HCT116 (cell line): ENCODE data around the gene CTSV. TPM values are rescaled to one million over a fixed set of nuclear protein-coding genes. Genes with fewer than 3 reads are reported as not detected.

ENCODE experiments used
- ATAC-seq: fragments of 200-7000 bp; cut with Tn5 transposase; 2 replicates; pipeline ENCODE4 v1.9.1; 2020; ENCODE audit warnings: mild to moderate bottlenecking, moderate library complexity
- BruUV-seq: library from RNA; stranded (reverse); fragments of 400-500 nt; replicated peaks from 2 replicates; lab custom pipeline; 2021; lab: Mats Ljungman, UMichigan
- CTCF ChIA-PET: fragments of 300-600 bp; sonication (Branson Sonifier 250); formaldehyde crosslinking; loops from one replicate; lab custom pipeline; 2021; ENCODE audit warnings: antibody characterized with exemption; lab: Charles Lee
- POLR2A ChIA-PET: fragments of 300-600, 350-600 bp; sonication (Branson Sonifier 250); formaldehyde crosslinking; loops from one replicate; lab custom pipeline; 2021; ENCODE audit warnings: antibody characterized with exemption; lab: Charles Lee
- RAD21 ChIA-PET, 2 experiments: fragments of 300-600 bp; sonication (Branson Sonifier 250); formaldehyde crosslinking; loops; one replicate each; lab custom pipeline; 2023; ENCODE audit warnings: low total read pairs in 2 of 2; ENCODE audit not compliant: uncharacterized antibody in 2 of 2, unreplicated experiment in 2 of 2, low non-redundant PET in 1 of 2; lab: Charles Lee
- DNase-seq: peaks from one replicate; pipeline ENCODE4 v3.0.0-alpha.2; 2010; ENCODE audit warnings: low read depth, low spot score
- H2AFZ ChIP-seq: fragments of 200-600 bp; shearing (Covaris generic), sonication (generic); 2 replicates; pipeline ENCODE4 v1.6.1; 2017; ENCODE audit warnings: low read depth, mixed run types, mixed read lengths, antibody characterized with exemption, low read length; ENCODE audit not compliant: poor library complexity, severe bottlenecking
- H3K27ac ChIP-seq: 2 replicates; pipeline ENCODE4 v1.5.1; 2012; ENCODE audit warnings: low read depth, low read length
- H3K27me3 ChIP-seq: fragments of 200-600 bp; sonication (generic); 2 replicates; pipeline ENCODE4 v1.6.1; 2016; ENCODE audit warnings: mixed run types, low read length, mixed read lengths; ENCODE audit not compliant: insufficient read depth
- H3K36me3 ChIP-seq, 2 experiments: fragments of 200-500 bp in 1 of 2; fragments of 200-600 bp in 1 of 2; sonication (Bioruptor generic) in 1 of 2; sonication (generic) in 1 of 2; 2 replicates each; pipeline versions ENCODE4 v1.5.1 to v1.6.1; 2014 to 2016; ENCODE audit warnings: low read length in 2 of 2, inconsistent platforms in 1 of 2, mixed read lengths in 1 of 2, mixed run types in 1 of 2; ENCODE audit not compliant: insufficient read depth in 2 of 2, control insufficient read depth in 1 of 2
- H3K4me1 ChIP-seq, 2 experiments: fragments of 200-600 bp in 1 of 2; sonication (generic) in 1 of 2; 2 replicates each; pipeline versions ENCODE4 v1.5.1 to v1.6.1; 2012 to 2017; ENCODE audit warnings: low read length in 2 of 2, inconsistent platforms in 1 of 2, mild to moderate bottlenecking in 1 of 2, mixed read lengths in 1 of 2, mixed run types in 1 of 2, moderate library complexity in 1 of 2; ENCODE audit not compliant: insufficient read depth in 2 of 2, control insufficient read depth in 1 of 2
- H3K4me2 ChIP-seq: fragments of 200-600 bp; sonication (generic); 2 replicates; pipeline ENCODE4 v1.6.1; 2017; ENCODE audit warnings: mixed run types, low read length, mixed read lengths
- H3K4me3 ChIP-seq, 2 experiments: fragments of 200-600 bp in 1 of 2; sonication (generic) in 1 of 2; replicated peaks in 1 of 2; 2 replicates each; pipeline ENCODE4 v1.5.1; 2011 to 2016; ENCODE audit warnings: low read length in 2 of 2, control low read depth in 1 of 2, low read depth in 1 of 2, mild to moderate bottlenecking in 1 of 2, mixed read lengths in 1 of 2, mixed run types in 1 of 2
- H3K79me2 ChIP-seq: fragments of 200-600 bp; sonication (generic); 2 replicates; pipeline ENCODE4 v1.6.1; 2017; ENCODE audit warnings: mild to moderate bottlenecking, mixed run types, low read length, moderate library complexity, mixed read lengths; ENCODE audit not compliant: insufficient read depth
- H3K9ac ChIP-seq: fragments of 200-600 bp; sonication (generic); 2 replicates; pipeline ENCODE4 v1.6.1; 2016; ENCODE audit warnings: low read length, mixed read lengths
- H3K9me2 ChIP-seq: fragments of 200-600 bp; sonication (generic), shearing (Covaris generic); 2 replicates; pipeline ENCODE4 v1.6.1; 2017; ENCODE audit warnings: mixed run types, mild to moderate bottlenecking, moderate library complexity; ENCODE audit not compliant: insufficient read depth
- H3K9me3 ChIP-seq, 2 experiments: fragments of 200-500 bp in 1 of 2; fragments of 200-600 bp in 1 of 2; sonication (Bioruptor generic) in 1 of 2; sonication (generic) in 1 of 2; 2 replicates each; pipeline ENCODE4 v1.6.1; 2014 to 2017; ENCODE audit warnings: low read length in 2 of 2, mixed read lengths in 2 of 2, inconsistent platforms in 1 of 2, low read depth in 1 of 2, mild to moderate bottlenecking in 1 of 2, mixed run types in 1 of 2, moderate library complexity in 1 of 2; ENCODE audit not compliant: control insufficient read depth in 1 of 2, insufficient read depth in 1 of 2
- H4K20me1 ChIP-seq: fragments of 200-600 bp; sonication (generic), shearing (Covaris generic); 2 replicates; pipeline ENCODE4 v1.6.1; 2017; ENCODE audit warnings: mixed run types, mild to moderate bottlenecking, moderate library complexity; ENCODE audit not compliant: insufficient read depth
- ATF3 ChIP-seq: IDR thresholded peaks from 2 replicates; pipeline ENCODE4 v1.6.1; 2012
- CBX3 ChIP-seq: IDR thresholded peaks from 2 replicates; pipeline ENCODE4 v1.6.1; 2012; ENCODE audit warnings: low read depth
- EGR1 ChIP-seq: IDR thresholded peaks from 2 replicates; pipeline ENCODE4 v1.6.1; 2012; ENCODE audit warnings: low read depth
- ELF1 ChIP-seq: IDR thresholded peaks from 2 replicates; pipeline ENCODE4 v1.6.1; 2012; ENCODE audit warnings: low read depth, borderline replicate concordance
- EZH2 ChIP-seq: fragments of 200-600 bp; sonication (generic); IDR thresholded peaks from 2 replicates; pipeline ENCODE4 v1.6.1; 2017; ENCODE audit warnings: antibody characterized with exemption, mixed run types
- EZH2phosphoT487 ChIP-seq: fragments of 200-600 bp; IDR thresholded peaks from 2 replicates; pipeline ENCODE4 v1.6.1; 2018; ENCODE audit warnings: antibody characterized with exemption, borderline replicate concordance
- JUND ChIP-seq: IDR thresholded peaks from 2 replicates; pipeline ENCODE4 v1.6.1; 2012
- MAX ChIP-seq: IDR thresholded peaks from 2 replicates; pipeline ENCODE4 v1.6.1; 2012
- POLR2A ChIP-seq: IDR thresholded peaks from 2 replicates; pipeline ENCODE4 v1.7.0; 2011; ENCODE audit warnings: borderline replicate concordance; ENCODE audit not compliant: insufficient read depth, insufficient read length; ENCODE audit errors: extremely low read depth
- POLR2AphosphoS5 ChIP-seq: IDR thresholded peaks from 2 replicates; pipeline ENCODE4 v1.6.1; 2011; ENCODE audit warnings: mild to moderate bottlenecking, low read depth, low read length, moderate library complexity
- REST ChIP-seq: IDR thresholded peaks from 2 replicates; pipeline ENCODE4 v1.6.1; 2012; ENCODE audit warnings: low read depth
- SIN3A ChIP-seq: IDR thresholded peaks from 2 replicates; pipeline ENCODE4 v1.6.1; 2012; ENCODE audit warnings: low read depth
- SP1 ChIP-seq: IDR thresholded peaks from 2 replicates; pipeline ENCODE4 v1.6.1; 2012; ENCODE audit warnings: low read depth
- TCF7L2 ChIP-seq: IDR thresholded peaks from 2 replicates; pipeline ENCODE4 v1.7.0; 2011; ENCODE audit warnings: borderline replicate concordance, inconsistent platforms; ENCODE audit not compliant: insufficient read depth, insufficient read length; ENCODE audit errors: extremely low read depth
- YY1 ChIP-seq: IDR thresholded peaks from 2 replicates; pipeline ENCODE4 v1.6.1; 2011; ENCODE audit warnings: low read length, low read depth, moderate library complexity, mild to moderate bottlenecking; ENCODE audit not compliant: insufficient replicate concordance; ENCODE audit errors: extremely low read depth
- ZBTB33 ChIP-seq: IDR thresholded peaks from 2 replicates; pipeline ENCODE4 v1.6.1; 2011; ENCODE audit warnings: mild to moderate bottlenecking, low read length, moderate library complexity; ENCODE audit not compliant: insufficient replicate concordance; ENCODE audit errors: extremely low read depth
- ZFX ChIP-seq: fragments of 450-650 bp; IDR thresholded peaks from 2 replicates; pipeline ENCODE4 v1.6.1; 2017
- intact Hi-C: fragments of 100-400 bp; cut with micrococcal nuclease; formaldehyde crosslinking; loops from 2 replicates; pipeline ENCODE4 v1.10.0; 2022
- total RNA-seq: library from RNA; stranded (reverse); gene quantifications from one replicate; pipeline ENCODE4 v1.2.1, GENCODE V29; 2021; ENCODE audit not compliant: unreplicated experiment

Gene CTSV
- total RNA-seq, 1 experiment from 2014 or later = 15.5 TPM

- intact Hi-C loops = no loop called here
- H4K20me1 ChIP-seq = no peaks in the 10 kb centered on the region
- H3K9me2 ChIP-seq = no peaks in the 10 kb centered on the region
- BruUV-seq = no TSS peak
- TF ChIP-seq TCF7L2 = no peak
- no peak for TF ChIP-seq EGR1
- TF ChIP-seq POLR2A = no peak
- no peak for TF ChIP-seq SP1
- no peak for TF ChIP-seq ZBTB33
- no peak for TF ChIP-seq CBX3
- no peak for TF ChIP-seq ATF3
- TF ChIP-seq MAX = no peak
- no peak for TF ChIP-seq ZFX
- no peak for TF ChIP-seq REST
- no peak for TF ChIP-seq EZH2
- TF ChIP-seq EZH2phosphoT487 = no peak
- TF ChIP-seq ELF1 = no peak
- no peak for TF ChIP-seq YY1
- no peak for TF ChIP-seq SIN3A
- no peak for TF ChIP-seq JUND
- TF ChIP-seq POLR2AphosphoS5 = no peak
- ChIA-PET CTCF (no interaction called here), POLR2A (no interaction called here), RAD21 (no interaction called here)
- H3K27me3 ChIP-seq = peaks cover 4% of the 10 kb centered on the region; the same call in 1 of the 2 replicates
- no peaks in the 10 kb centered on the region for H3K79me2 ChIP-seq
- no peak for ATAC-seq
- H2AFZ ChIP-seq = no peak overlapping the region
- no peak overlapping the region for H3K27ac ChIP-seq
- no peak for DNase-seq
- H3K4me2 ChIP-seq = no peak overlapping the region
- H3K4me3 ChIP-seq = no peak overlapping the region
- H3K4me1 ChIP-seq = no peaks in the 10 kb centered on the region
- no peak overlapping the region for H3K9ac ChIP-seq
- H3K9me3 ChIP-seq = no peaks in the 10 kb centered on the region
- H3K36me3 ChIP-seq = no peaks in the 10 kb centered on the region
Measured at GRCh38 chr9:97075289-97075985, 36.5 kb upstream of the CTSV start.
